ENCODE measurements around the gene DPT. TPM values are rescaled to one million over a fixed set of nuclear protein-coding genes. Genes with fewer than 3 reads are reported as not detected.

DPT gene
- total RNA-seq, 2 experiments from 2014 or later, result not detected

DNA sequence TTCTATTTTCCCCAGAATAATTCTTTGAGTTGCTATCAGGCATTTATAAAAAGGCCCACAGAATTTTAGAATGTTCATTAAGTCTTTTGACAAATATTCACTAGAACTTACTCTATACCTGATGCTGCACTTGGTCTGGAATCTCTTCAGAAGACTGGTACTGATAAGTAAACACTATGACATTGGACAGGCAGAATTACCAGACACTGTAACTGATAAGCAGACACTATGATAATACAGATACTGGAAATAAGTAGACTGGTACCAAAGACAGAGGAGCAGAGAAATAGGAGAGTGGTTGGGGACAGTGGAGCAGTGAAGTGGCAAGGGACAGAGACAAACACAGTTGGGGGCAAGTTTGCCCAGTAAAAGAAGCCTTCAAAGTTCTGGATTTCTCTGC lies 8.2 kb downstream of the DPT start:
- H3K4me3 Mint-ChIP-seq, result no peak overlapping the region
- ATAC-seq (ENCODE audit: poor library complexity), result no peak
- H3K9me3 Mint-ChIP-seq, result no peaks in the 10 kb centered on the region
- no peaks in the 10 kb centered on the region for H3K36me3 Mint-ChIP-seq (ENCODE audit: low read depth)
- intact Hi-C loops (cut with DNase I, micrococcal nuclease), result no loop called here
- no peak overlapping the region for H3K4me3 ChIP-seq (ENCODE audit: low read length)
- ChIA-PET CTCF (no interaction called here), POLR2A (no interaction called here)
- H3K27ac Mint-ChIP-seq, result no peak overlapping the region
- H3K27ac ChIP-seq (ENCODE audit: low read depth in 1 of 2, low read length in 2 of 2), result no peak overlapping the region
- TF ChIP-seq, protein P1, sequence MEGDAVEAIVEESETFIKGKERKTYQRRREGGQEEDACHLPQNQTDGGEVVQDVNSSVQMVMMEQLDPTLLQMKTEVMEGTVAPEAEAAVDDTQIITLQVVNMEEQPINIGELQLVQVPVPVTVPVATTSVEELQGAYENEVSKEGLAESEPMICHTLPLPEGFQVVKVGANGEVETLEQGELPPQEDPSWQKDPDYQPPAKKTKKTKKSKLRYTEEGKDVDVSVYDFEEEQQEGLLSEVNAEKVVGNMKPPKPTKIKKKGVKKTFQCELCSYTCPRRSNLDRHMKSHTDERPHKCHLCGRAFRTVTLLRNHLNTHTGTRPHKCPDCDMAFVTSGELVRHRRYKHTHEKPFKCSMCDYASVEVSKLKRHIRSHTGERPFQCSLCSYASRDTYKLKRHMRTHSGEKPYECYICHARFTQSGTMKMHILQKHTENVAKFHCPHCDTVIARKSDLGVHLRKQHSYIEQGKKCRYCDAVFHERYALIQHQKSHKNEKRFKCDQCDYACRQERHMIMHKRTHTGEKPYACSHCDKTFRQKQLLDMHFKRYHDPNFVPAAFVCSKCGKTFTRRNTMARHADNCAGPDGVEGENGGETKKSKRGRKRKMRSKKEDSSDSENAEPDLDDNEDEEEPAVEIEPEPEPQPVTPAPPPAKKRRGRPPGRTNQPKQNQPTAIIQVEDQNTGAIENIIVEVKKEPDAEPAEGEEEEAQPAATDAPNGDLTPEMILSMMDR (IDR thresholded peaks at IDR 0.05), result no peak
- DNase-seq, result no peak
- peaks cover 0 to 4% of the 10 kb centered on the region in 2 experiments for H3K27me3 ChIP-seq (ENCODE audit: control insufficient read depth in 1 of 2, insufficient read depth in 2 of 2, low read length in 2 of 2)
- H3K9me3 ChIP-seq (ENCODE audit: control insufficient read depth in 1 of 2, insufficient read depth in 1 of 2, low read length in 2 of 2), result no peaks in the 10 kb centered on the region
- peaks cover 10% of the 10 kb centered on the region for H3K27me3 Mint-ChIP-seq
- H3K4me1 Mint-ChIP-seq (ENCODE audit: low read depth), result no peaks in the 10 kb centered on the region
- no peaks in the 10 kb centered on the region for H3K36me3 ChIP-seq (ENCODE audit: insufficient read depth, low read length)
- H3K4me1 ChIP-seq (ENCODE audit: insufficient read depth, low read length), result no peaks in the 10 kb centered on the region

DNA sequence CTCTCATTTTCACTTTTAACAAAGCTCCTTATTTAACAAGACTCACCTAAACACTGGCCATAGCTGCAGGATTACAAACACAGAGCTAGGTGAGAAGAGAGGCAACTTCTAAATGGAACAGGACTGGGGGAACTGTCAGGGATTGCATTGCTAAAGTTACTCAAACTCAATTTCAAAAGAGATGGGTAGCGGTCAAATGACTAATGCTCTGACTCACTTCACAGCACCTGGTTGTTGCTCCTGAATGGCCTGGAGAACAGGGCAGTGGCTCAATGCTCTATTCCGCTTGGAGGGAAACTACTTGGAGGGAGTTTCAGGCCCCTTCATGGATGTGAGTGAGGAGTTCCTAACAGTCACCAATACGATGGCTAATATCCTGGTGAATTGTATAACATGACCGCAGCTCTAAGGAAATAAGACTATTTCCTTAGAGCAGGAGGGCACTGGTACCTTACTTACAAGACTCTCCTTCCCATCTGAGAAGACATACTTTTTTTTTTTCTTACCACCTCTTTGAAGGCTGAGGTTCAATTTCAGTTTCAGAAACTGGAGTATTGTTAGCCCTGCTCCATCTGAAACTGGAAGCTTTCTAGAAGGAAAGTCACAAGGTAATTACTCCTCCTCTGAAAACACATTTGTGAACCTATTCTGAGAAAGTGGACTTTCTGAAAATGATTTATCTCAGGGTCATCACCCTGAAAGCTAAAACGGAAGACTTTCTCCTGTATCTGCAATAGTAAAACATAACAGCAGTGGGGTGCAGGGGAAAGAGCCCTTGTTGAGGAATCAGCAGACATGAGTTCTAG lies 9.5 kb downstream of the DPT start:
- no peaks in the 10 kb centered on the region for H3K4me1 Mint-ChIP-seq (ENCODE audit: low read depth)
- no peaks in the 10 kb centered on the region for H3K4me1 ChIP-seq (ENCODE audit: insufficient read depth, low read length)
- ATAC-seq (ENCODE audit: poor library complexity) (no peak), DNase-seq (no peak)
- peaks cover 10% of the 10 kb centered on the region for H3K27me3 Mint-ChIP-seq
- H3K4me3 ChIP-seq (ENCODE audit: low read length), result no peak overlapping the region
- H3K27ac Mint-ChIP-seq, result no peak overlapping the region
- ChIA-PET POLR2A (no interaction called here), CTCF (no interaction called here)
- H3K36me3 ChIP-seq (ENCODE audit: insufficient read depth, low read length), result no peaks in the 10 kb centered on the region
- H3K27me3 ChIP-seq (ENCODE audit: control insufficient read depth in 1 of 2, insufficient read depth in 2 of 2, low read length in 2 of 2), result peaks cover 0 to 4% of the 10 kb centered on the region in 2 experiments
- H3K9me3 Mint-ChIP-seq, result no peaks in the 10 kb centered on the region
- TF ChIP-seq, protein P1 (IDR thresholded peaks at IDR 0.05), result no peak
- H3K4me3 Mint-ChIP-seq, result no peak overlapping the region
- intact Hi-C loops (cut with DNase I, micrococcal nuclease), result no loop called here
- no peak overlapping the region for H3K27ac ChIP-seq (ENCODE audit: low read depth in 1 of 2, low read length in 2 of 2)
- H3K9me3 ChIP-seq (ENCODE audit: control insufficient read depth in 1 of 2, insufficient read depth in 1 of 2, low read length in 2 of 2), result no peaks in the 10 kb centered on the region
- H3K36me3 Mint-ChIP-seq (ENCODE audit: low read depth), result no peaks in the 10 kb centered on the region

- no peaks in the 10 kb centered on the region for H3K4me1 ChIP-seq (ENCODE audit: insufficient read depth, low read length)
Measured at GRCh38 chr1:168717906-168718891, 10.8 kb downstream of the DPT start.

More at GRCh38 chr1:168717906-168718891, 10.8 kb downstream of the DPT start:
- Mint-ChIP-seq H3K27me3 (peaks cover 9% of the 10 kb centered on the region), H3K4me3 (no peak overlapping the region), H3K9me3 (no peaks in the 10 kb centered on the region), H3K27ac (no peak overlapping the region), H3K36me3 (ENCODE audit: low read depth) (no peaks in the 10 kb centered on the region), H3K4me1 (ENCODE audit: low read depth) (no peaks in the 10 kb centered on the region)
- intact Hi-C loops (cut with DNase I, micrococcal nuclease), result no loop called here
- Histone ChIP-seq H3K4me3 (ENCODE audit: low read length) (no peak overlapping the region), H3K27me3 (ENCODE audit: control insufficient read depth in 1 of 2, insufficient read depth in 2 of 2, low read length in 2 of 2) (peaks cover 0 to 4% of the 10 kb centered on the region in 2 experiments), H3K27ac (ENCODE audit: low read depth in 1 of 2, low read length in 2 of 2) (no peak overlapping the region), H3K9me3 (ENCODE audit: control insufficient read depth in 1 of 2, insufficient read depth in 1 of 2, low read length in 2 of 2) (no peaks in the 10 kb centered on the region), H3K36me3 (ENCODE audit: insufficient read depth, low read length) (no peaks in the 10 kb centered on the region)
- DNase-seq, result no peak
- CTCF ChIA-PET, result no interaction called here
- ATAC-seq (ENCODE audit: poor library complexity), result no peak
- POLR2A ChIA-PET, result no interaction called here
- TF ChIP-seq, protein P1 (IDR thresholded peaks at IDR 0.05), result no peak
